GM20000 (cell line): ENCODE measurements around the gene POC1B.

Experiments
- DNase-seq: peaks from one replicate; pipeline ENCODE4 v3.0.0; 2012; ENCODE audit warnings: low spot score
- TF ChIP-seq, protein P1 (sequence below): IDR thresholded peaks from 2 replicates; pipeline ENCODE4 v1.5.1; 2012; ENCODE audit warnings: mild to moderate bottlenecking, control low read depth; ENCODE audit errors: extremely low read depth, missing control alignments

POC1B gene

GRCh38 chr12:89390802-89391673 lies 134.8 kb downstream of the POC1B start:
- TF ChIP-seq, protein P1, sequence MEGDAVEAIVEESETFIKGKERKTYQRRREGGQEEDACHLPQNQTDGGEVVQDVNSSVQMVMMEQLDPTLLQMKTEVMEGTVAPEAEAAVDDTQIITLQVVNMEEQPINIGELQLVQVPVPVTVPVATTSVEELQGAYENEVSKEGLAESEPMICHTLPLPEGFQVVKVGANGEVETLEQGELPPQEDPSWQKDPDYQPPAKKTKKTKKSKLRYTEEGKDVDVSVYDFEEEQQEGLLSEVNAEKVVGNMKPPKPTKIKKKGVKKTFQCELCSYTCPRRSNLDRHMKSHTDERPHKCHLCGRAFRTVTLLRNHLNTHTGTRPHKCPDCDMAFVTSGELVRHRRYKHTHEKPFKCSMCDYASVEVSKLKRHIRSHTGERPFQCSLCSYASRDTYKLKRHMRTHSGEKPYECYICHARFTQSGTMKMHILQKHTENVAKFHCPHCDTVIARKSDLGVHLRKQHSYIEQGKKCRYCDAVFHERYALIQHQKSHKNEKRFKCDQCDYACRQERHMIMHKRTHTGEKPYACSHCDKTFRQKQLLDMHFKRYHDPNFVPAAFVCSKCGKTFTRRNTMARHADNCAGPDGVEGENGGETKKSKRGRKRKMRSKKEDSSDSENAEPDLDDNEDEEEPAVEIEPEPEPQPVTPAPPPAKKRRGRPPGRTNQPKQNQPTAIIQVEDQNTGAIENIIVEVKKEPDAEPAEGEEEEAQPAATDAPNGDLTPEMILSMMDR = no peak
- no peak for DNase-seq

DNA sequence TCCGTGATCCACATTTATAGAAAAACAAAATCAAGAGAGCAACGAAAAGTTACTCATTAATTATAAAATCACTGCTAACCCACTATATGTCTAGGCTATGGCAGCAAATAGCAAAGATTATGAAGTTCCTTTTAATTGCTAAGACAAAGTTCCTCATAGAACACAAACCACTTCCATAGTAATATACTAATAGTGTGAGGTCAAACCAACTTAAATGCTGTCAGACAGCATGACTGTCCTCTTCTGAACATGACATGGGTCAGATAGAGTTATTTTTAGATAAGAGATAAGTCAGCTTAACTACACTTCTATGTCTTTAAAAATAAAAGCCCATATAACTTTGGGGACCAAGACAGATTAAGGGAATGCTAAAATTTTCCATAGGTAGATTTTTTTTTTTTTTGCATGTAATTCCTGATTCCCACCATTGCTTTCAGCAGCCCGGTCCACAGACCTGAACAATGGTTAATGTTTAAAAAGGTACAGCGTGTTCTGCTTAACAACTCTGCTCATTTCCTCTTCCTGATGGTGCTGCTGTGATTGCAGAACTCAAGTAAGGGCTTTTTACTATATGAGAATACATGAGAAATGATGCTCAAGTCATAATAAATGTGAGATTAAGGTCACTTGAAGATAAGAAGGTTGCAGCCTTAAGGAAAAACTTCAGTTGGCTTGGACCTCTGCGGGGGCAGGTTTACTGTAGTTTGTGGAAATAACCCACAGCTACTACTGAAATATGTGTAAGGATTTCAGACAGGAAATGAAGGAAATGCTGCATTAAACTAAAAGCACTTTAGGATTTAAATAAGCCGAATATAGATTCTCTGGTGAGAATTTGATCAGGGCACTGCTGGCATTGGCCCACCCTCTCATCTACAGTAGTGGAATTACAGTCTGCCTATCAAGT lies 135.8 kb downstream of the POC1B start:
- TF ChIP-seq, protein P1 = no peak
- DNase-seq = no peak

GRCh38 chr12:89386138-89386537 lies 139.7 kb downstream of the POC1B start:
- no peak for DNase-seq
- TF ChIP-seq, protein P1 = no peak

DNA sequence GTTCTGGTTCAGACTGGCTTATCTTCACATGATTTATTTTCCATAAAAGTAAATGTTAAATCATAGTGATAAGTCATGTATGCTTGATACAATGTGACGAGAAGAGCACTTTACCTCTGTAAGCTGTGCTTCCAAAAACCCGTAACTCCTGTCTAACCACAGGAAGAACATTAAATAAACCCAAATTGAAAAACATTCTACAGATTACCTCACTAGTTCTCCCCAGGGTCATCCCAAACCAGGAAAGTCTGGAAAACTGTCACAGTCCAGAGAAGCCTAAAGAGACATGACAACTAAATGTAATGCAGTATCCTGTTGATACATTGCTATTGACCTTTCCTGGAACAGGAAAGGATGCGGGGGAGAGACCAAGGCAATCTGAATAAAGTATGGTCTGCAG lies 141.0 kb downstream of the POC1B start:
- TF ChIP-seq, protein P1 = no peak

DNA sequence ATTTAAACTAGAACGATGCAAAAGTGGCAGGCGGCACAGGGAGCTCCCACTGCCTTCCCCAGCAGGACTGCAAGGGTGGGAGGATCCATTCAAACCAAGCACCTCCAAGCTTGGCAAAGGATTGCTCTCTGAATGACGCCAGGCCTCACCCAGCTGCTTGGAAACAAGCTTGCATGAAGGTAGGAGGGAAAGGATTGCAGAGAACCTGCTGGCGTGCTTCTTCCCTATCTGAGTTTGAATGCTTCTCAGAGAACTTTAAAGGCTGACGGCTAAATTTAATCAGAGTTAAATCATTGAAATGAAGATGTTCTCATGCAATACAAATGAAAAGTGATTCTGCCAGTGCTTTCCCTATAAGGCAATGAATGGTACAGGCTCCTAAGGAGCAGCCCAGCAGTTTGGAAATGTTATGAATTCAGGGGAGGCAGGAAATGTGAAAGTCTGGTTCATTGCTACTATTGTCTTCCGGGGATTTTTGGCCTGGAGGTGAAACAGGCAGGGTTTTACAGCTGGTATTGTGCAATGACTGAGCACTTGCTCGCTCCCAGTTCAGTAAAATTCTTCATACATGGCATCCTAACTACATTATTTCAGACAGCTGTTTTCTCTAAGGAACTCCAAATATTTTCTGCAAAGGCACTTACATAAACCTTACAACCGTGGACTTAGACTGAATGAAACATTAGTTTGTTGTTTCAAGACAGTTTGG lies 141.6 kb downstream of the POC1B start:
- TF ChIP-seq, protein P1 = no peak
- no peak for DNase-seq

More for the DNA sequence above, 141.0 kb downstream of the POC1B start:
- no peak for DNase-seq

DNA sequence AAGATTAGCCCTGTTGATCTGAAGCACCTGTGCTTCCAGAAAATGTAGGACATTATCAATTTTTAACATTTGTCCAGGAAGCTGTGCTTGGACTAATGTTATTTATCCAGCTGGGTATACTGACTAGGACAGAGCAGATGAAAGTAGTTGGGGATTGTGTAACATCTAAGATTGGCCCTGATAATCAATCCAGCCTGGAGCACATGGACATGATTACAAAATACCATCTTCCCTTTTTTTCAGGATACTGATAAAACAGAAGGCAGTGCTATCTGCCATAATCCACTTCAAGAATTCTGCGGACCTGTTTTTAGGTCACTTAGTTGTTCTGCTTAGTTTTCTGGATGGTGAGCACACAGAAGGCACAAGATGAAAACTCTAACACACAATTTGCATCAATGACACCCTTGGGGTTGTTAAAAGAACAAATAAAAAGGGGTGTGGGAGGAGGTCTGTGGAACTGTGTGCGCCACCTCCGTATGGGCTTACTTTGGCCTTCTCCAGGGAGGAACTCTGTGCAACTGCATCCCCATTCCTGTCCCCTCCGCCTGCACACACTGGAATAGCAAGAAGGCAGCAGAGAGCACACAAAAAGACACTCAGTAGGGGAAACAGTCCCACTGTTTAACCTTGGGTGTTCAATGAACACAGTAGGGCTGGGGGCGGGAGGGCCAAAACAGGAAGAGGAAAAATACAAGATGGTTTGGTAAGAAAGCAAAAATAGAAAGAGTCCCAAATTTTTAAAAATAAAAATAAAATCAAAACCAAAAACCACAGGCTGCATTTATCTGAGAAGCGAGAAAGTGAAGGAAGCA lies 142.4 kb downstream of the POC1B start:
- DNase-seq = no peak
- TF ChIP-seq, protein P1 = no peak
